ENCODE results near the gene SLC9A7.

GRCh38 chrX:46599051-46599560, 159.8 kb downstream of the SLC9A7 start:
- TF ChIP-seq POLR2A (IDR thresholded peaks at IDR 0.05; ENCODE audit: low read length) (no peak), GATA1 (IDR thresholded peaks at IDR 0.05; ENCODE audit: low read depth, low read length) (no peak)

Data from erythroblast (primary cell).